ENCODE results near the gene NPTX1.

NPTX1 gene

DNA sequence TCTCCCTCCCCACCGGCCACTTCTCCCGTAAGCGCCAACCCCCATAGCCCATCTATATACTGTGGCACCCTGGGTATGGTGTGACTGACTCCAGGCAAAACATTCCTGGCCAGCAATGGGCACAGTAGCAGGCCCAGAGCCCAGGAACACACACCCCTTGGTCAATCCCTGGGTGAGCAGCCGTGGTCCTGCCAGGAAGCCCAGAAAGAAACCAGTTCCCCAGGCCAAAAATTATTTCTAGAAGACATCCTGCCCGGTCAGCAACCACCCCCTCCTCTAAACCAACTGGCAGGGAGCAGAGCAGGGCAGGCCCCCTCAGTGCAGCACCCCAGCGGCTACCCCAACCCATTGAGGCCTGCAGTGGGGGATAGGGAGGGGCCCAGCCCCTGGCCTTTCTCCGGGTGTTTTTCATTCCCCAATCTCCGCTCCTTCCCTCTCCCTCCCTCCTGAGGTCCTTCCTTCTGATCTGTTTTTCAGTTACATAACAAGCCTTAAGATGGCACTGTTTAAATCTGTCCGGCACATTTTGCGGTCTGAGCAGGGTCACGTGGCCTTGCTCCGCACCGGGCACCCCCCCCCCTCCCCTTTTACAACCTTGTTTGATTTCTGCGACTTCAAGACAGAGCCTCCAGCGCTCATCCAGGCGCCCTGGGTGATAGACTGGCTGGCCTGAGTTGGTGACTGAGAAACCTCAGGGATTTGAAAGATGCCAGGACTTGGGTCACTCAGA lies 2.0 kb downstream of the NPTX1 start:
- DNase-seq (ENCODE audit: low read depth), result peak; percentile 13
- TF ChIP-seq, protein P1, sequence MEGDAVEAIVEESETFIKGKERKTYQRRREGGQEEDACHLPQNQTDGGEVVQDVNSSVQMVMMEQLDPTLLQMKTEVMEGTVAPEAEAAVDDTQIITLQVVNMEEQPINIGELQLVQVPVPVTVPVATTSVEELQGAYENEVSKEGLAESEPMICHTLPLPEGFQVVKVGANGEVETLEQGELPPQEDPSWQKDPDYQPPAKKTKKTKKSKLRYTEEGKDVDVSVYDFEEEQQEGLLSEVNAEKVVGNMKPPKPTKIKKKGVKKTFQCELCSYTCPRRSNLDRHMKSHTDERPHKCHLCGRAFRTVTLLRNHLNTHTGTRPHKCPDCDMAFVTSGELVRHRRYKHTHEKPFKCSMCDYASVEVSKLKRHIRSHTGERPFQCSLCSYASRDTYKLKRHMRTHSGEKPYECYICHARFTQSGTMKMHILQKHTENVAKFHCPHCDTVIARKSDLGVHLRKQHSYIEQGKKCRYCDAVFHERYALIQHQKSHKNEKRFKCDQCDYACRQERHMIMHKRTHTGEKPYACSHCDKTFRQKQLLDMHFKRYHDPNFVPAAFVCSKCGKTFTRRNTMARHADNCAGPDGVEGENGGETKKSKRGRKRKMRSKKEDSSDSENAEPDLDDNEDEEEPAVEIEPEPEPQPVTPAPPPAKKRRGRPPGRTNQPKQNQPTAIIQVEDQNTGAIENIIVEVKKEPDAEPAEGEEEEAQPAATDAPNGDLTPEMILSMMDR (IDR thresholded peaks at IDR 0.05; ENCODE audit: insufficient read depth, low read depth, low read length, missing control alignments), result no peak
- H3K4me3 ChIP-seq (ENCODE audit: low read depth, low read length), result no peak overlapping the region

DNA sequence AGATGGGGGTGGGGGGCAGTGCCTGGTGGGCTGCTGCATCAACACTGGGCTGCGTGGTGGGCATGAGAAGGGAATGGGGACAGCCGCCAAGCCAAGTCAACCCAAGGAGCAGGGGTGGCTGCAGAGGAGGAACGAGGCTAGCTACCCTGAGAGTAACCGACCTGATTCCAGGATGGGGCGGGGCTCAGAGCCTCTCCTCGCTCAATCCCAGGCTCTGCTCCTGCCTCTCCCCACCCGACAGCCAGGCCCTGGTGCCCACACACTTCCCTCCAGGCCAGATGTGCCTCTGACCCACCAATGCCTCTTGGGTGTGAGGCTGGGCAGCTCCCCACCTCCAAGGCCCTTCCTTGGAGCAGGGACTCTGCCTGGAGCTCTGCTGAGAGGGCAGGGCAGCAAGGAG lies 2.7 kb downstream of the NPTX1 start:
- DNase-seq (ENCODE audit: low read depth), result no peak
- TF ChIP-seq, protein P1 (IDR thresholded peaks at IDR 0.05; ENCODE audit: insufficient read depth, low read depth, low read length, missing control alignments), result no peak
- H3K4me3 ChIP-seq (ENCODE audit: low read depth, low read length), result no peak overlapping the region

DNA sequence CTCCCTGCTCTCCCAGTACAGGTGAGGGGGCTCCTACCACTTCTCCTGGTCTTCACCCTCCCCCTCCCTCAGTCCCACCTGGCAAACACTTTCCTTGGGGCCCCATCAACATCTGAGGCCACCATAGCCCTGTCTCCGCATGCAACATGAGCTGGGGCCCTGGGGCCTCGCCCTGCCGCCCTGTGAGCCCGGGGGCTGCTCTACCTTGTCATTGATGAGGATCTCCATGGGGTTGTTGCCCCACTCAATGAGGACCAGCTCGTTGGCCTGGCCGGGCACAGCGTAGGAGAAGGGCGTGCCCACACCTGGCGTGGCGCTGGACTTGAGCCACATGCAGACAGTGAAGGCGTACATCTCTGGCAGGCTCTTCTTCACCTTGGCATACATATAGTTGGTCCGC lies 3.4 kb downstream of the NPTX1 start:
- H3K4me3 ChIP-seq (ENCODE audit: low read depth, low read length), result no peak overlapping the region
- DNase-seq (ENCODE audit: low read depth), result no peak
- TF ChIP-seq, protein P1 (IDR thresholded peaks at IDR 0.05; ENCODE audit: insufficient read depth, low read depth, low read length, missing control alignments), result no peak

DNA sequence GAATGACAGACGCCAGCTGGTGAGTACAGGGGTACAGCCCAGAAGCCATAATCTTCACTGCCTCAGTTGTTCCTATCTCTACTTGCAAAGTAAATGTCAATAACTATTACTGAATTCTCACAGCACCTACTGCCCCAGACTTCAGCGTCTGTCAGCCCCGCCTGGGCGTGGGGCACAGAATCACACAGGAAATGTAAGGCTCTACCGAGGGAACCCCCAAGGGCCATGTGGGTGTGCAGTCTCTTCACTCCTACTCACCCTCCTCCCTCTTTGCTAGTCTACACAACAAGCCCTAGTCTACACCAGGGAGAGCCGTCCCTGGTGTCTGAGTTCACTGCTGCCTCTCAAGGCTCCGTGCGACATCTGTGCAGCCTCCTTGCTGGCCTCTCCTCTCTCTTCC lies 4.5 kb downstream of the NPTX1 start:
- TF ChIP-seq, protein P1 (IDR thresholded peaks at IDR 0.05; ENCODE audit: insufficient read depth, low read depth, low read length, missing control alignments), result no peak
- DNase-seq (ENCODE audit: low read depth), result no peak

DNA sequence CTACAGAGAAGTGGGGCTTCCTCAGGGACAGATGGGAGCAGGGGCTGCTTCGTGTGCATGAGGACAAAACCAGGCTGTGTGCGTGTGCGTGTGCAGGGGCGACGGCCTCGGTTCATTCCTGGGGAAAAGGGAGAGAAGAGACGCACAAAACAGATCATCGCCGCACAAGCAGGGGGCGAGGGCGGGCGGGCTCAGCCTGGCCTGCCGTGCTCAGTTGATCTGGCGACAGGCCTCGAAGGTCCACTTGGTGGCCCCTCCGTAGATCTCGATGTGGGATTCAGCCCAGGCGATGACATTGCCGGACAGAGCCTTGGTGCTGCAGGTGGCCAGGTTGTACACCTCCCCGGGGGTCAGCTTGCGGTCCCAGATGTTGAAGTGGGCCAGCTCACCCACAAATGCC lies 5.8 kb downstream of the NPTX1 start:
- TF ChIP-seq, protein P1 (IDR thresholded peaks at IDR 0.05; ENCODE audit: insufficient read depth, low read depth, low read length, missing control alignments), result no peak
- DNase-seq (ENCODE audit: low read depth), result no peak
- no peak overlapping the region for H3K4me3 ChIP-seq (ENCODE audit: low read depth, low read length)

More for the DNA sequence above, 4.5 kb downstream of the NPTX1 start:
- no peak overlapping the region for H3K4me3 ChIP-seq (ENCODE audit: low read depth, low read length)

DNA sequence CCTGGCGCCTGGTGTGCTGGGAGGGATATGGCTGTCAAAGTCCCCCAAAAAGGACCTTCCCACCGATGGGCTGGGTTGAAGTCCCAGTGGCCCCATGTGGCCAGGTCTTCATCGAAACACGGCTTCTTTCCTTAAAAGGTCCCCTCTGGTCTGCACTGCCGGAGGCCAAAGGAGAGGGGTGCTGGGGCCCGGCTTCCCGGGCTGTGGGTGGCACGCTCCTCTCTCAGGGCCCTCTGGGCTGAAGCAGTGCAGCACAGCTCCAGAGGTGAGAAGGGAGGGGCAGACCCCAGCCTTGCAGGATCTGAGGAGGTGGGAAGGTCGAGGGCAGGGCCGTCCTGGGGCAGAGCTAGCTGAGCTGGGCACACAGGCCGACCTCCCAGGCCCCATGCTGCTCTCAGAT lies 6.7 kb downstream of the NPTX1 start:
- H3K4me3 ChIP-seq (ENCODE audit: low read depth, low read length), result no peak overlapping the region
- no peak for DNase-seq (ENCODE audit: low read depth)
- TF ChIP-seq, protein P1 (IDR thresholded peaks at IDR 0.05; ENCODE audit: insufficient read depth, low read depth, low read length, missing control alignments), result no peak
